Iris pigment epithelial cell (primary cell): ENCODE measurements around the gene CAMTA1.
"Not testable (repeated sequence)": the region's sequence is repeated elsewhere in the genome, so short reads cannot be mapped to it uniquely, and the experiment has no call there.

Experiments used
- DNase-seq: peaks from one replicate; pipeline ENCODE4 v3.0.0-alpha.2; 2011; ENCODE audit warnings: low read depth

CAMTA1 gene

GRCh38 chr1:7313826-7314225 is 528.6 kb downstream of the CAMTA1 start:
- DNase-seq = no peak

DNA sequence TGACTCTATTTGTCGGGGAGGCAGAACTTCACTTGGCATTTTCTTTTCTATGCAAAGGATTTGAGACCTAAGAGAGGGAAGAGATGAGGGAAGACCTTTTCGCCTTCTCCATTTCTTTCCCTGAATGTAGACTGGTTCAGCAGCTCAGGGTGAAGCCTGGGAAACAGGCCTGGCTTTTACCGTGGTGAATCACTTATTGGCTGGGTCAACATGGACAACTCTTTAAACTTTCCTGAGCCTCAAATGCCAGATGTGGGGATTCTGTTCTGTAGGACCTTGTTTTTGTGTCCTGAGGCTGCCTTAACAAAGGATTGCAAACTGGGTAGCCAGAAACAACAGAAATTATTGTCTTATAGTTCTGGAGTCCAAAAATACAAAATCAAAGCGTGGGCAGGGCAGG is 530.1 kb downstream of the CAMTA1 start:
- peak; percentile 22 for DNase-seq

DNA sequence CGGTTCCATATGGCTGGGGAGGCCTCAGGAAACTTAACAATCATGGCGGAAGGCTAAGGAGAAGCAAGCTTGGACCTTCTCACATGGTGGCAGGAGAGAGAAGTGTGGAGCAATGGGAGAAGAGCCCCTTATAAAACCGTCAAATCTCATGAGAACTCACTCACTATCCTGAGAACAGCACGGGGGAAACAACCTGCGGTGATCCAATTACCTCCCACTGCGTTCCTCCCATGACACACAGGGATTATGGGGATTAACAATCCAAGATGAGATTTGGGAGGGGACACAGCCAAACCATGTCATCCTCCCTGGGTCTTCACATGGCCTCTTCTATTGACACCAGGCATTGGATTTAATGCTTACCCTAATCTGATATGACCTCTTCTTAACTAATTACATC is 530.7 kb downstream of the CAMTA1 start:
- no peak for DNase-seq

- DNase-seq = no peak
Measured at GRCh38 chr1:7317888-7318287, 532.6 kb downstream of the CAMTA1 start.

DNA sequence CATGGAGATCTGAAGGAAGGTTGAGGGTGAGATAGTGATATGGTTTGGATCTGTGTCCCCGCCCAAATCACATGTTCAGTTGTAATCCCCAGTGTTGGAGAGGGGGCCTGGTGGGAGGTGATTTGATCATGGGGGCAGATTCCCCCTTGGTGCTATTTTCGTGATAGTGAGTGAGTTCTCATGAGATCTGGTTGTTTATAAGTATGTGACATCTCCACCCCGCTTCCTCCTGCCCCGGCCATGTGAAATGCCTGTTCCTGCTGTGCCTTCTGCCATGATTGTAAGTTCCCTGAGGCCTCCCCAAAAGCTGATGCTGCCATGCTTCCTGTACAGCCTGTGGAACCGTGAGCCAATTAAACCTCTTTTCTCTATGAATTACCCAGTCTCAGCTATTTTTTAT is 533.9 kb downstream of the CAMTA1 start:
- DNase-seq = no peak

GRCh38 chr1:7320661-7321060 is 535.4 kb downstream of the CAMTA1 start:
- no peak for DNase-seq

DNA sequence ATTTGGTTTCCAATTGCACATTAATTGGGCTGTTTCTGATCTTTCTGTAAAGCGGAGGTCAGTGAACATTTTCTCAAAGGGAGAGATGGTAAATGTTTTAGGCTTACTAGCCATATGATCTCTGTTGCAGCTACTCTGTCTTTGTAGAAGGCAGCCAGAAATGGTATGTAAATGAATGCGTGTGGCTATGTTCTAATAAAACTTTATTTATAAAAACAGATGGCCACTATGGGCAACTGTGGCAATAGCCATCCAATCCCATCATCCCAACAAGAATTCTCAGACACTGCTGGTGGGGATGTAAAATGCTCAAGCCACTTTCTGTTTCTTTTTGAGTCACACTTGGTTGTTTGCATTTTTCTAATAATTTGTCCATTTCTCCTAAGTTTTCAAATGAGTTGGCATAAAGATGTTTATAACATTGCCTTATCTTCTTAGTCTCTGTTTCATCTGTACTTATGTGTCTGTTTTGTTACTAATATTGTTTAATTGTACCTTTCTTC is 537.1 kb downstream of the CAMTA1 start:
- DNase-seq = no peak

- DNase-seq = no peak
Measured at GRCh38 chr1:7322912-7323311, 537.7 kb downstream of the CAMTA1 start.

- no peak for DNase-seq
Measured at GRCh38 chr1:7325254-7325653, 540.0 kb downstream of the CAMTA1 start.

- DNase-seq = no peak
Measured at GRCh38 chr1:7326366-7326765, 541.1 kb downstream of the CAMTA1 start.

GRCh38 chr1:7327849-7328248 is 542.6 kb downstream of the CAMTA1 start:
- DNase-seq = no peak

GRCh38 chr1:7329868-7330615 is 544.8 kb downstream of the CAMTA1 start:
- DNase-seq = no peak

GRCh38 chr1:7330726-7331125 is 545.5 kb downstream of the CAMTA1 start:
- not testable (repeated sequence) for DNase-seq

DNA sequence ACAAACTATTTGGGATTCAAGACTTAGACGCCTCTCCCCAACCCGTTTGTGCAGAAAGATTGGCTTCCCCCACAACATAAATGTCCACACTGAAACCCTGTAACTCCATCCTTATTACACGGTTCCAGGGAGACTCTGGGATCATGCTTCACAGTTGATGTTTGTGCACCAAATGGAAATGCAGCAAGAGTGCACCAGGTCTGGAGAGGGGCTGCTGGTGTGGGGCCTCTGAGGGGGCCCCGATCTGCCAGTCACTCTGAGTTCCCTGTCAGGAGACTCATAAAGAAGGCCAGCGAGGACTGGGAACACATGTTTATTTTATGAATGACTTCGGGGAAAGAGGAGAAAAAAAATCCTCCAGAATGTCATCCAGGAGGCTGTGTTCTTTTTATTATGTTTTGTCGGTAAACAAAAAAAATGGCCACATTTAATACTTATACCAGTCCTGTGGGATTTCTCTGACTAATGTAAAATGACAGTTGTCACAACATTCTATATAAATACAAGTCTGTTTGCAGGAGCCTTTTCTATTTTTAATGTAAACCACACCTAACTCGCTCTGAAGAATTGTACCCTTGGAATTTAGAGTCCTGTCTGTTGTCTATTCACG is 546.8 kb downstream of the CAMTA1 start:
- DNase-seq = no peak

DNA sequence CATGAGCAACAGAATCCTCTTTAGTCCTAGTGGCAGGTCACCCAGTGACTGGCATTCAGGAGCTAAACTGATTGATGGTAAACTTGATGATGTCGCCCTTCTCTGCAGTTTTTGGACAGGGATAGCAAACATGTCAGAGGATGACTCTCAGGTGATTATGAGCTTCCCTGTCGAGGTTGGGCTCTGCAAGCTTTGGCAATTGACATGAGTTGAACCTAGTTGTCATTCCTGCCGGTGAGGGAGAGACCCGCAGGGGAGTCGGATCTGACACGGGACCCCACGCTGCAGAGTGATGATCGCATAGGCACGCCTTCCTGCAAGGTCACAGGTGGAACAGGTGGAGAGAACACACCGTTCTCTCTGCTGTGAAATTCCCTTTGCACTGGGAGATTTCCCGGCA is 547.8 kb downstream of the CAMTA1 start:
- DNase-seq = no peak

GRCh38 chr1:7333620-7334019 is 548.4 kb downstream of the CAMTA1 start:
- no peak for DNase-seq

DNA sequence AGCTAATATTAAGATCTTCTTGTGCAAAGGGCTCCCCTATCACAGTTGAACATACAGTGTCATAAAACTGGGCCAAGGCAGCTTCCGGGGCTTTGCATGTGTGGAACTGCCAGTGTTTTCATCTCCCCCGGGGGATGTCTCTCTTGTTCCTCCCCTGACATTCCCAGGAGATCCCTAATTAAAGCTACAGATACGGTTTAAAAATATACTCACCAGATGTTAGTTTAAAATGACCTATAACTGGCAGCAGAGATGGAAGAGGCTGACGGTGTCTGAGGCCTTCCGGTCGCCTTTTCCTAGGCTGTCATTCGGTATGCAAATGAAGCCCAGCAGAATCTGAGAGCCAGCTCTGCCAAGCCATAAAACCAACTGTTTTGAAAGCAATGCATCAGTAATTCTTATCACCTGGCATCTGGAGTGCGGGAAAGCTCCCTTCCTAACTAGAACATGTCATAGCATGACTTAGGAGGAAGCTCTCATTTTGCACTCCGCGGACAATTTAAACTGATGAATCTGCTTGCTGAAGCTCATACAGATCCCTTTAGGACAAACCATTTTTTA is 549.3 kb downstream of the CAMTA1 start:
- peak; percentile 52 for DNase-seq

DNA sequence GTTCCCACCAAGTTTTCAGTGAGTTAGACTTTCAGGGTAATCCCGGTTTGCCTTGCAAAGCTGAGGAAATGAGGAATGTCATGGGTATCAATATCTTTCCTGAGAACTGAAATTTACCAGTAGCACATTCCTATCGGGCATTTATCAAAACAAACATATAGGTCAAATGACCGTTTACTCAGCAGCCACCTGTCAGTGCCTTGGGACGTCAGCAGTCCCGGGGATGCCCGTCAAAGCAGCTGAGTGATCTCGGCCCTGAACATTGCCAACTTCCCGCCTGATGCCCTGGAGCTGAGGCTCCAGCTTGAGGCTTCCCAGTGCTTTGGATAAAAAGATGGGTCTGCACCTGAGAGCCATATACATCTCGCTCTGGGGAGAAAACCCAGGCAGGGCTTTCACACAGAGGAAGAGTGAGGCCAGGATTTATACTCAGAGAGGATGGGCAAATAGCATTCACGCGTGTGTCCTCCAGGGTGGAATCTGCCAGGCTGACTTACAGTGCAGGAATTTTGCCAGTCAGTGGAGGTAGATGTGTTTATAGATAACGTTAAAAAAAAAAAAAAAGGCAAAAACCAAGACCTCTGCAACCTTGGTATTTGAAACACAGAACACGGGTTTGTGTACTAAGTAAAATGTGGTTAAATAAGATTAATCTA is 550.1 kb downstream of the CAMTA1 start:
- peak; percentile 23 for DNase-seq

- DNase-seq = no peak
Measured at GRCh38 chr1:7338439-7338838, 553.2 kb downstream of the CAMTA1 start.

- peak; percentile 17 for DNase-seq
Measured at GRCh38 chr1:7339014-7339413, 553.8 kb downstream of the CAMTA1 start.

DNA sequence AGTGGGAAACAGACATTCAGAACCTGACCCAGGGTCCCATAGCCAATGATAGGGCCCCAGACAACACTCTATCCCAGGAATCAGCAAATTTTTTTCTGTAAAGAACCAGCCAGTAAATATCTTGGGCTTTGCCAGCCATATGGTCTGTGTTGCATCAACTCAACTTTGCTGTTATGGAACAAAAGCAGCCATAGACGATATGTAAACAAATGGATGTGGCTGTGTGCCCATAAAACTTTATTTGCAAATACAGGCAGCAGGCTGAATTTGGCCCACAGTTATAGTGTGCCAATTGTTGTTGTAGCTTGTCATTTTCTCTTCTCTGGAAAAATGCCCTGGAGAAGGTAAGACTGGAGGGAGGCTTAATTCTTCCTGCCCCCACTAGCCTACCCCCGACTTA is 554.7 kb downstream of the CAMTA1 start:
- DNase-seq = peak; percentile 37

DNA sequence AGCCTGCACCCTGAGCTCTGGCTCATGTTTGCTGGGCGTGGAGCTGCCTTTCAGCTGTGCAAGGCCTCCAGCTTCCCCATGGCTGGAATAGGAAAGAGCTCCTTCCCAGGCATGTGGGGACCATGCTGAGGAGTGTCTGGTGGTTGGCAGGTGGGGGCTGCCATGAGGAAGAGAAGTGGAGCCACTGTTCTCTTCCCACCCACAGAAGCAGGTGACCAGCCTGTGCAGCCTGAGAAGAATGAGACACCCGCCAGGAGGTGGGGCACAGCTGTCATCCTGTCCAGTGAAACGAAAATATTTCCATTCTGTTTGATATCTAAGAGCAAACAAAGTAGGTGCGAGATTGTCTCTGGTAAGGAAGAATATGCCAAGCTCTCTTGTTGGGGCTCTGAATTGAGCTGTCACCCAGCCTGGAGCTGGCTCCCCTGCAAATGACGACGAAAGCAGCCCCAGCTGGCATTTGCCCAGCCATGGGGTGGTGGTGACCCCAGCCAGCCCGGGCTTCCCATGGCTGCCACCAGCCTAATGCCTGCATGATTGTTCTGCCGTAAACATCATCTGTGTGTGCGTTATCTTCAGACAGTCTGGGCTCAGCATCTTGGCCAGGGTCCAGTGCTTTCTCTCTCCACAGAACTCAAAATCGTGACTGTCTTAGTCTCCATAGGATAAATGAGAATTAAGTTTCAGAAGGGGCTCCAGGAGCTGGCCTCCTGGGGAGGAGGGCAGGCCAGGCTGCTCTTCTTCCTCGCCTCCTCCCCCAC is 556.1 kb downstream of the CAMTA1 start:
- peak; percentile 73 for DNase-seq
